Panc1 (cell line): ENCODE data around the gene SLC7A1. TPM values are rescaled to one million over a fixed set of nuclear protein-coding genes. Genes with fewer than 3 reads are reported as not detected.
"Not testable (repeated sequence)": the region's sequence is repeated elsewhere in the genome, so short reads cannot be mapped to it uniquely, and the experiment has no call there.

Experiments
- ATAC-seq: fragments of 200-7000 bp; cut with Tn5 transposase; 2 replicates; pipeline ENCODE4 v1.9.1; 2020; ENCODE audit warnings: mild to moderate bottlenecking, moderate library complexity
- Bru-seq: library from RNA; stranded (reverse); fragments of 400-500 nt; gene quantifications from one replicate; lab custom pipeline; 2021; lab: Mats Ljungman, UMichigan
- BruChase-seq, 2 experiments: library from RNA; stranded (reverse); fragments of 400-500 nt; gene quantifications; one replicate each; lab custom pipeline; 2021; lab: Mats Ljungman, UMichigan
- BruUV-seq: library from RNA; stranded (reverse); fragments of 400-500 nt; replicated peaks from 2 replicates; lab custom pipeline; 2021; lab: Mats Ljungman, UMichigan
- CTCF ChIA-PET: fragments of 300-600 bp; sonication (Branson Sonifier 250); formaldehyde crosslinking; loops from one replicate; lab custom pipeline; 2022; ENCODE audit warnings: antibody characterized with exemption; lab: Charles Lee
- POLR2A ChIA-PET: fragments of 300-600 bp; sonication (Branson Sonifier 250); formaldehyde crosslinking; loops from one replicate; lab custom pipeline; 2022; ENCODE audit warnings: antibody characterized with exemption; lab: Charles Lee
- DNase-seq: peaks from one replicate; pipeline ENCODE4 v3.0.0-alpha.2; 2010; ENCODE audit warnings: low read depth, low spot score
- H3K27ac ChIP-seq: 2 replicates; pipeline ENCODE4 v1.5.1; 2011; ENCODE audit warnings: mild to moderate bottlenecking, low read length, inconsistent platforms
- H3K27me3 ChIP-seq: fragments of 200-500 bp; sonication (Bioruptor generic); 2 replicates; pipeline ENCODE4 v1.6.0; 2014; ENCODE audit warnings: low read length, inconsistent platforms; ENCODE audit not compliant: control insufficient read depth, insufficient read depth
- H3K36me3 ChIP-seq: fragments of 200-500 bp; sonication (Bioruptor generic); 2 replicates; pipeline ENCODE4 v1.5.1; 2014; ENCODE audit warnings: inconsistent platforms, mild to moderate bottlenecking, low read length, moderate library complexity; ENCODE audit not compliant: control insufficient read depth, insufficient read depth
- H3K4me1 ChIP-seq: 2 replicates; pipeline ENCODE4 v1.5.1; 2011; ENCODE audit warnings: inconsistent platforms, mild to moderate bottlenecking, low read length, moderate library complexity; ENCODE audit not compliant: control insufficient read depth, insufficient read depth
- H3K4me3 ChIP-seq, 2 experiments: 2 replicates each; pipeline ENCODE4 v1.5.1; 2011 to 2012; ENCODE audit warnings: low read depth in 2 of 2, low read length in 2 of 2, mild to moderate bottlenecking in 2 of 2, inconsistent platforms in 1 of 2, moderate library complexity in 1 of 2
- H3K9me3 ChIP-seq: fragments of 200-500 bp; sonication (Bioruptor generic); 2 replicates; pipeline ENCODE4 v1.5.1; 2014; ENCODE audit warnings: low read depth, mild to moderate bottlenecking, inconsistent platforms, low read length, moderate library complexity; ENCODE audit not compliant: control insufficient read depth, insufficient read depth
- CTCF ChIP-seq: fragments of 450-650 bp; IDR thresholded peaks from 2 replicates; pipeline ENCODE4 v1.5.1; 2017; ENCODE audit warnings: mild to moderate bottlenecking
- POLR2AphosphoS5 ChIP-seq: IDR thresholded peaks from 2 replicates; pipeline ENCODE4 v1.6.1; 2012; ENCODE audit warnings: mild to moderate bottlenecking, low read depth, low read length, moderate library complexity
- REST ChIP-seq, 2 experiments: IDR thresholded peaks; 2 replicates each; pipeline ENCODE4 v1.6.1; 2011 to 2012; ENCODE audit warnings: low read depth in 2 of 2, control low read depth in 1 of 2, low read length in 1 of 2, mild to moderate bottlenecking in 1 of 2, moderate library complexity in 1 of 2; ENCODE audit not compliant: insufficient read depth in 1 of 2
- SIN3A ChIP-seq: IDR thresholded peaks from 2 replicates; pipeline ENCODE4 v1.6.1; 2012; ENCODE audit warnings: low read depth, mild to moderate bottlenecking, low read length, moderate library complexity, borderline replicate concordance; ENCODE audit not compliant: insufficient read depth
- TCF7L2 ChIP-seq: IDR thresholded peaks from 2 replicates; pipeline ENCODE4 v1.6.1; 2011; ENCODE audit warnings: mild to moderate bottlenecking, low read depth, low read length, inconsistent platforms
- in situ Hi-C: cut with HindIII; loops from 2 replicates; pipeline ENCODE4 v1.10.0; 2016; ENCODE audit warnings: low sequenced_read_pairs, low pct_unique_long_range_greater_than_20kb
- intact Hi-C: fragments of 100-400 bp; cut with micrococcal nuclease; formaldehyde crosslinking; loops from one replicate; pipeline ENCODE4 v1.10.0; 2022; ENCODE audit not compliant: unreplicated experiment
- long read RNA-seq: library from polyadenylated mRNA; unstranded; transcript quantifications from one replicate; pipeline ENCODE4 v2.0.0, GENCODE V29; 2021; ENCODE audit not compliant: unreplicated experiment
- polyA plus RNA-seq: library from polyadenylated mRNA; unstranded; fragments of >200 nt; gene quantifications from one replicate; pipeline ENCODE4 v1.2.1, GENCODE V29; 2012; ENCODE audit warnings: missing spikeins; ENCODE audit not compliant: insufficient read length
- total RNA-seq: library from RNA; stranded (reverse); gene quantifications from one replicate; pipeline ENCODE4 v1.2.1, GENCODE V29; 2021; ENCODE audit not compliant: unreplicated experiment

Gene SLC7A1
- total RNA-seq (63.3 TPM), Bru-seq, nascent RNA (percentile 82 among the genes with signal in this experiment), BruChase-seq, experiment 1, labeled RNA remaining after a 2-hour chase (percentile 80 among the genes with signal in this experiment), BruChase-seq, experiment 2, labeled RNA remaining after a 6-hour chase (percentile 89 among the genes with signal in this experiment)
- polyA plus RNA-seq, result 37.7 TPM
- long read RNA-seq, full-length matches to known transcripts, result 7 of 110 reads
- long read RNA-seq, partial matches to known transcripts, result 8 of 110 reads
- long read RNA-seq, other reads (novel, unspliced or antisense), result 95 of 110 reads

GRCh38 chr13:29595380-29596063 is at the start of gene SLC7A1:
Gene SLC7A1, minus strand, starts transcription at chr13:29595688. Its CDS starts 59,500 bp downstream, at chr13:29536188.
- no peaks in the 10 kb centered on the region for H3K27me3 ChIP-seq
- in situ Hi-C loops (no loop called here), intact Hi-C loops (no loop called here)
- peak within 1 kb of the TSS; percentile 83 for H3K27ac ChIP-seq
- no TSS peak for BruUV-seq
- no peaks in the 10 kb centered on the region for H3K9me3 ChIP-seq
- H3K36me3 ChIP-seq, result no peaks in the 10 kb centered on the region
- peaks cover 13% of the 10 kb centered on the region for H3K4me1 ChIP-seq
- POLR2A ChIA-PET, result interaction anchor here (0.6 kb wide), 1 partner anchor 77 kb away, joined by 3 read pairs; no protein-coding TSS in a partner anchor
- peak within 1 kb of the TSS; percentile 77 to 91 for H3K4me3 ChIP-seq
- CTCF ChIA-PET, result no interaction called here
- ATAC-seq (peak; percentile 97), DNase-seq (no peak)
- TF ChIP-seq POLR2AphosphoS5 (no peak; the same call in 1 of the 2 replicates), REST (IDR thresholded peaks at IDR 0.05; ENCODE audit: insufficient read depth in 1 of 2, low read depth in 2 of 2, low read length in 1 of 2) (no peak), CTCF (no peak), SIN3A (no peak), TCF7L2 (no peak)

GRCh38 chr13:29640665-29641064 is 45.2 kb upstream of the SLC7A1 start:
- no peak overlapping the region for H3K27ac ChIP-seq
- H3K27me3 ChIP-seq, result no peaks in the 10 kb centered on the region
- POLR2A ChIA-PET, result no interaction called here
- no peak overlapping the region for H3K4me3 ChIP-seq
- ATAC-seq, result no peak
- no peaks in the 10 kb centered on the region for H3K9me3 ChIP-seq
- H3K36me3 ChIP-seq, result no peaks in the 10 kb centered on the region
- in situ Hi-C loops (no loop called here), intact Hi-C loops (no loop called here)
- CTCF ChIA-PET, result no interaction called here
- no peaks in the 10 kb centered on the region for H3K4me1 ChIP-seq
- no TSS peak for BruUV-seq
- no peak for DNase-seq
- TF ChIP-seq REST (IDR thresholded peaks at IDR 0.05; ENCODE audit: insufficient read depth in 1 of 2, low read depth in 2 of 2, low read length in 1 of 2), result no peak
- TF ChIP-seq SIN3A, result no peak
- TF ChIP-seq POLR2AphosphoS5, result no peak
- TF ChIP-seq CTCF, result no peak
- no peak for TF ChIP-seq TCF7L2

GRCh38 chr13:29636831-29637230 is 41.3 kb upstream of the SLC7A1 start:
- H3K9me3 ChIP-seq, H3K4me3 ChIP-seq, intact Hi-C loops, CTCF ChIA-PET, H3K27me3 ChIP-seq, DNase-seq, in situ Hi-C loops, BruUV-seq, H3K36me3 ChIP-seq, ATAC-seq, H3K4me1 ChIP-seq, POLR2A ChIA-PET, H3K27ac ChIP-seq: not testable (repeated sequence)
